ENCODE results near the gene FIP1L1.
"Not testable (repeated sequence)": the region's sequence is repeated elsewhere in the genome, so short reads cannot be mapped to it uniquely, and the experiment has no call there.

FIP1L1 gene

DNA sequence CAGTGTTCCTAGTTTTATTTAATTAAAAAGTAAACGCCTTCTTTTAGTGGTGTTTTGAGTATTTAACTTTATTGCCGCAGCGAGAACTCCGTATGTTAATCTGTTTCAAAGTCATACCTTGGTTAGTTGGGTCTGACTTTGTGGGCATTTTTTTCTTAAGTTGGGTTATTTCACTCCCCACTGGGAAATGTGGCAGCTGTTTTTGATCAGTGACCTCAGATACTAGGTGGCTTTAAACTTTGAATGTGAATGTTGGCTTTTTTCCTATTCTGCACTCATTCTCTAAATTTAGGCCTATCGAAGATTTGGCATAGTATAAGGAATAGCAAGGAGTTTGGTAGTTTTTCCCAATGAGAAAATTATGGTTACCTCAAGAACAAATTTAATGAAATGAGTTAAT, 85.9 kb downstream of the FIP1L1 start:
- no peak for FAIRE-seq
- TF ChIP-seq TAF1 (IDR thresholded peaks at IDR 0.05; ENCODE audit: low read depth, low read length) (no peak), PAX5 (IDR thresholded peaks at IDR 0.05; ENCODE audit: insufficient read depth, low read length, severe bottlenecking) (no peak), SPI1 (IDR thresholded peaks at IDR 0.05; ENCODE audit: low read depth, low read length) (no peak), POLR2AphosphoS5 (IDR thresholded peaks at IDR 0.05; ENCODE audit: low read depth, low read length) (no peak), POU2F2 (IDR thresholded peaks at IDR 0.05; ENCODE audit: low read depth, low read length) (no peak), POLR2A (IDR thresholded peaks at IDR 0.05; ENCODE audit: low read depth, low read length) (no peak)
- no peak for DNase-seq (ENCODE audit: insufficient read length, low spot score)

DNA sequence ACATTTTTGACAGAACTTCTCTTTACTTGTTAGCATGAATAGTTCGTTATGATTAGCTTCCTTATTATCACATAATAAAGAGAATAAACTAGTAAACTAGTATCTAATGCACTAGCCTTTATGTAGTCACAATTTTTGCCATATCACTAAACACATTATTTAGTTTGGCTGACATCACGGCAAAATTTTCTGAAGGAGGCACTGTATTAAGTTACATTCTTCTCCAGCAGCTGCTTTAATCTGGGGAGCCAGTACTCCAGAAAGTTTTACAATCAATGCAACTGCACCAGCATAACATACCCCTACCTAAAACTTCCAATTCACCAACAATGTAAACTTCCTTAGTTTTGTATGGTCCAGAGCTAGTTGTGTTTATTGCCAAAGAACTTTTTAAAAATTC, 87.8 kb downstream of the FIP1L1 start:
- DNase-seq (ENCODE audit: insufficient read length, low spot score) (no peak), FAIRE-seq (no peak)
- TF ChIP-seq POLR2AphosphoS5 (IDR thresholded peaks at IDR 0.05; ENCODE audit: low read depth, low read length) (no peak), PAX5 (IDR thresholded peaks at IDR 0.05; ENCODE audit: insufficient read depth, low read length, severe bottlenecking) (no peak), SPI1 (IDR thresholded peaks at IDR 0.05; ENCODE audit: low read depth, low read length) (no peak), TAF1 (IDR thresholded peaks at IDR 0.05; ENCODE audit: low read depth, low read length) (no peak), POLR2A (IDR thresholded peaks at IDR 0.05; ENCODE audit: low read depth, low read length) (no peak), POU2F2 (IDR thresholded peaks at IDR 0.05; ENCODE audit: low read depth, low read length) (no peak)

DNA sequence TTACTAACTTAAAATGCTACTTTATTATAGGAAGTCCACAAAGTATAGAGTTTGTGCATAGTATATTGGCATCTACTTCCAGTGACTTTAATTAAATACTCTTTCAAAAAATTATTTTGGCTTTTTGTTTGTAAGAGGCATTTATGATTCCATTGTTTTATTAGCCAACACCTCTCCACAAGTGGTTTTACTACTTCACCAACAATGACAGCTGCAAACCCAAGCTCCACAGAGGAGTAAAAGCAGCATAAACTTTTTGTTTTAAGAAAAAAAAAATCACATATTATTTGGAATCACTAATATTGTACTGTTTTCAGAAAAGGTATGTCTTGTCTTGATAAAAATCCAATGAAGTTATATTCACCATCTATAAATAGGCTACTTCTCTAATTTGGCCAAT, 88.5 kb downstream of the FIP1L1 start:
- TF ChIP-seq PAX5 (IDR thresholded peaks at IDR 0.05; ENCODE audit: insufficient read depth, low read length, severe bottlenecking) (no peak), TAF1 (IDR thresholded peaks at IDR 0.05; ENCODE audit: low read depth, low read length) (no peak), POLR2A (IDR thresholded peaks at IDR 0.05; ENCODE audit: low read depth, low read length) (no peak), SPI1 (IDR thresholded peaks at IDR 0.05; ENCODE audit: low read depth, low read length) (no peak), POLR2AphosphoS5 (IDR thresholded peaks at IDR 0.05; ENCODE audit: low read depth, low read length) (no peak), POU2F2 (IDR thresholded peaks at IDR 0.05; ENCODE audit: low read depth, low read length) (no peak)
- DNase-seq (ENCODE audit: insufficient read length, low spot score), result no peak
- no peak for FAIRE-seq

DNA sequence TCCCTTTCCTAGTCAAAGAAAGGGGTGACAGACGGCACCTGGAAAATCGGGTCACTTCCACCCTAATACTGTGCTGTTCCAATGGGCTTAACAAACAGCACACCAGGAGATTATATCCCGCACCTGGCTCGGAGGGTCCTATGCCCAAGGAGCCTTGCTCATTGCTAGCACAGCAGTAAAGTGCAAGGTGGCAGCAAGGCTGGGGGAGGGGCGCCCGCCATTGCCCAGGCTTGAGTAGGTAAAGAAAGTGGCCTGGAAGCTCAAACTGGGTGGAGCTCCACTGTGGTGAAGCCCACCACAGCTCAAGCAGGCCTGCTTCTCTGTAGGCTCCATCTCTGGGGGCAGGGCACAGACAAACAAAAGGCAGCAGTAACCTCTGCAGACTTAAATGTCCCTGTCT, 89.1 kb downstream of the FIP1L1 start:
- not testable (repeated sequence) for DNase-seq (ENCODE audit: insufficient read length, low spot score); FAIRE-seq

DNA sequence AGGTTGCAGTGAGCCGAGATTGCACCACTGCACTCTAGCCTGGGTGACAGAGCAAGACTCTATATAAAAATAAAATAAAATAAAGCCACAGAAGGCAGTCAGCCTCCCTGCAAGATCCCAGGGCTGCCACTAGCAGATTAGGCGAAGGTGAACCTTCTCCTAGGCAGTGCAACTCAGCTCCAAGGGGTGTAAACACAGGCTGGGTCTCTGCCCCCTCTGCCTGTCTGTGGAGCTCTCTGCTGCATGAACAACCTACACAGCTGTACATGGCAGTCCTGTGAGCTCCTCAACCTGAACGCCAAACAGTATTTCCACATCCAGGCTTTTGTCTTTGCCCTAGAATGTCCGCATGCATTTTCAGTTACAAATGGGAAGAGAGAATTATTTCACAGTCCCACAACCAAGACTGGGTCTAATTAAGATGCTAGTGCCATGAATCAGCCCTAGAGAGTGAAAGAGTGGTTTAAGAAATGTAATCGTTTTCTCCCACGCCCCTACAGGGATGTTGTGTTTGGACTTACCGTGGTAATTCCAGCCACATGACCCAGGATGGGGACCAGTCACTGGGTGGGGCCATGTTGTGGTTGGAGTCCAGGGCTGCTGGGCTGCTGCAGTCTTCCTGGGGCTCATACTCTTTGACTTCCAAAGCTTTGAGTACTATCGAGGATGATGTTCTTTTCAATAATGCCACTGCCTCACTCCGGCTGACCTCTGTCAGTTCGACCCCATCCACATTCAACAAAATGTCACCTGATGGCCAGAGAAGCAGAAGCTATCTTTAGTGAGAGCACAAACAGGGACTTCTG, 99.0 kb downstream of the FIP1L1 start:
- TF ChIP-seq POU2F2 (IDR thresholded peaks at IDR 0.05; ENCODE audit: low read depth, low read length) (no peak), SPI1 (IDR thresholded peaks at IDR 0.05; ENCODE audit: low read depth, low read length) (no peak), POLR2AphosphoS5 (IDR thresholded peaks at IDR 0.05; ENCODE audit: low read depth, low read length) (no peak), POLR2A (IDR thresholded peaks at IDR 0.05; ENCODE audit: low read depth, low read length) (no peak), TAF1 (IDR thresholded peaks at IDR 0.05; ENCODE audit: low read depth, low read length) (no peak), PAX5 (IDR thresholded peaks at IDR 0.05; ENCODE audit: insufficient read depth, low read length, severe bottlenecking) (no peak)
- FAIRE-seq, result no peak
- DNase-seq (ENCODE audit: insufficient read length, low spot score), result no peak

DNA sequence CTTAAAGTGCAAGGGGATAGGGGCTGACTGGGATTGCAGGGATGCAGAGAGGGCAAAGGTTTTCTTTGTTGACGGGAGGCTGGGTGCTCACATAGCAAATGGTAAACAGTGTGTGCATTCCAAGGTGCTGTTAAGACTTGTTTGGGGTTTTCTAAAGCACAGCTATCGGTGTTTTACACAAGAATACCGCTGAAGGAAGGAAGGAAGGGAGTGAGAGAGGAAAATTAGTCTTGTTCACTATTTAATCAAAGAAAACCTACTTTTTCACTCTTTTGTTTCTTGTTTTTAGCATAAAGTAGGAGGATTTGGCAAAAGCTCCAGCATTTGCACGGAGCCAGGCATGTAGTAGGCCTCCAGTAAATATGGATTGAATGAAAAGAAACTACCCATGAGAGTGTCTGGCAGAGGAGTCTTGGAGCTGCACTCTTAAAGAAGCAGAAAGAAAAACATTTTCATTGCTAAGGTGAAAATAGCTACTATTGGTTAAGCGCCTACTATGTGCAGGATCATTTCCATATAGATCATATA, 99.7 kb downstream of the FIP1L1 start:
- TF ChIP-seq POLR2AphosphoS5 (IDR thresholded peaks at IDR 0.05; ENCODE audit: low read depth, low read length), result no peak
- no peak for TF ChIP-seq POU2F2 (IDR thresholded peaks at IDR 0.05; ENCODE audit: low read depth, low read length)
- no peak for TF ChIP-seq PAX5 (IDR thresholded peaks at IDR 0.05; ENCODE audit: insufficient read depth, low read length, severe bottlenecking)
- TF ChIP-seq SPI1 (IDR thresholded peaks at IDR 0.05; ENCODE audit: low read depth, low read length), result no peak
- no peak for TF ChIP-seq TAF1 (IDR thresholded peaks at IDR 0.05; ENCODE audit: low read depth, low read length)
- no peak for TF ChIP-seq POLR2A (IDR thresholded peaks at IDR 0.05; ENCODE audit: low read depth, low read length)

DNA sequence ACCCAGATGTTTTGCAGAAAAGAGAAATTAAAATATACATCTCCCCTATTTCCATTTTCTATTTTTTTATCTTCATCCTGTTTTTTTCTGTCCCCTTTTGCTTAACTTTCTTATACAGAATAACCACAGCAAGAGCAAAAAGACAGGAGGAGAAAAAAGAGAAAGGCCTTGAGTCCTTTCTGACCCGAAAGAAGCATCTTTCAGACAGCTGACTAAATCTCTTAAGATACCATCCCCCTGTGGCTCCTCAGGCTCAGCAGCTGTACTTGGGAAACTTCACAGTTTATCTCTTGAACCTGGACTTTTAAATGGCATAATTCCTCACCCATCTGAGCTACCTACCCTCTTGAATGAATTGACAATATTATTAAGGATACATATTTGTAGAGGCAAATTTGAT, 100.2 kb downstream of the FIP1L1 start:
- FAIRE-seq (no peak), DNase-seq (ENCODE audit: insufficient read length, low spot score) (no peak)
- TF ChIP-seq TAF1 (IDR thresholded peaks at IDR 0.05; ENCODE audit: low read depth, low read length) (no peak), PAX5 (IDR thresholded peaks at IDR 0.05; ENCODE audit: insufficient read depth, low read length, severe bottlenecking) (no peak), POU2F2 (IDR thresholded peaks at IDR 0.05; ENCODE audit: low read depth, low read length) (no peak), SPI1 (IDR thresholded peaks at IDR 0.05; ENCODE audit: low read depth, low read length) (no peak), POLR2AphosphoS5 (IDR thresholded peaks at IDR 0.05; ENCODE audit: low read depth, low read length) (no peak), POLR2A (IDR thresholded peaks at IDR 0.05; ENCODE audit: low read depth, low read length) (no peak)

More for the DNA sequence above, 99.7 kb downstream of the FIP1L1 start:
- DNase-seq (ENCODE audit: insufficient read length, low spot score), result no peak
- no peak for FAIRE-seq

DNA sequence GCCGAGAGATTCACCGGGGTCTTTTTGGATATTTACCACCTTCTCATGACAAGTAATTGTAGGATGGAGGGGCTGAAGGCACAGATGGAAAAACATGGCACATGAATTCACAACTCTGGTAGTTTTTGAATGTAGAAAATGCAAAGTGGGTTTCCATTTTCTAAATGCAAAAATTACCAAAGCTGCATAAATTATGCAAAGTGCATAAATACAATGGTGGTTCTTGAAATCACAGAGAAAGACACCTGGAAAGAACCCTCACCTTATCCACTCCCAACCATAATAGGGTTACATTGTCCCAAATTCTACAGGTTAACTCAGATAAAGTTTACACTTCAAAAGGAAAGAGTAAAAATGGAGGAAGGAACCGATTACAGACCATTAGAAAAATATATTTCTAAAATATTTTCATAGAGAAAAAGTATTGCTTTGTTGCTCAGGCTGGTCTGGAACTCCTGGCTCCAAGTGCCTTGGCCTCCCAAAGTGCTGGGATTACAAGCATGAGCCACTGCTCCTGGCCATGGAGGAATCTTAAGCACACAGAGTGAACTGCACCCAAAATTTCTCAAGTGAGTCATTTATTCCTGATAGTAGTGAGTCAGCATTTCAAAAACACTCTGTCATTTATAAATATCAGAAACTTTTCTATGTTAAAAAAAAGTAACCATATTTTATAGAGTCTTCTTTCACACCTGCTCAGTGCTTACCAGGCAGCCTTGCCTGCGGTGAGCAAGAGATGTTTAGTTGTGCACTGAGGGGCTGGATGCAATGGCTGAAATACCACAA, 101.4 kb downstream of the FIP1L1 start:
- no peak for FAIRE-seq

More for the DNA sequence above, 101.4 kb downstream of the FIP1L1 start:
- DNase-seq (ENCODE audit: insufficient read length, low spot score), result no peak
- no peak for TF ChIP-seq PAX5 (IDR thresholded peaks at IDR 0.05; ENCODE audit: insufficient read depth, low read length, severe bottlenecking)
- no peak for TF ChIP-seq POLR2A (IDR thresholded peaks at IDR 0.05; ENCODE audit: low read depth, low read length)
- TF ChIP-seq POU2F2 (IDR thresholded peaks at IDR 0.05; ENCODE audit: low read depth, low read length), result no peak
- TF ChIP-seq TAF1 (IDR thresholded peaks at IDR 0.05; ENCODE audit: low read depth, low read length), result no peak
- TF ChIP-seq POLR2AphosphoS5 (IDR thresholded peaks at IDR 0.05; ENCODE audit: low read depth, low read length), result no peak
- TF ChIP-seq SPI1 (IDR thresholded peaks at IDR 0.05; ENCODE audit: low read depth, low read length), result no peak
